H7 (cell line): ENCODE data around the gene TMEM175. TPM values are rescaled to one million over a fixed set of nuclear protein-coding genes. Genes with fewer than 3 reads are reported as not detected.
"Not testable (repeated sequence)": the region's sequence is repeated elsewhere in the genome, so short reads cannot be mapped to it uniquely, and the experiment has no call there.

Experiments used
- DNase-seq: peaks from one replicate; pipeline ENCODE4 v3.0.0; 2012
- H3K27me3 ChIP-seq: 2 replicates; pipeline ENCODE4 v1.6.0; 2011; ENCODE audit warnings: mild to moderate bottlenecking, low read length; ENCODE audit not compliant: control insufficient read depth, insufficient read depth
- H3K36me3 ChIP-seq: replicated peaks from 2 replicates; pipeline ENCODE4 v1.5.1; 2011; ENCODE audit warnings: low read length; ENCODE audit not compliant: control insufficient read depth, insufficient read depth
- H3K4me3 ChIP-seq: 2 replicates; pipeline ENCODE4 v1.5.1; 2011; ENCODE audit warnings: low read depth, mild to moderate bottlenecking, control low read depth, low read length, moderate library complexity; ENCODE audit not compliant: insufficient read depth
- total RNA-seq: library from RNA; depleted of rRNA; stranded (reverse); fragments of >200 nt; shearing (Covaris generic); gene quantifications from 2 replicates; pipeline ENCODE4 v1.2.3, GENCODE V29; 2014

The TMEM175 gene
- total RNA-seq, 1 experiment from 2014 or later, result 8.4 TPM

GRCh38 chr4:993111-994029 is 61.1 kb downstream of the TMEM175 start, which contains the start of gene SLC26A1:
SLC26A1 (minus strand) TSS chr4:993404; CDS start chr4:991703, 1,701 bp downstream.
- Histone ChIP-seq H3K4me3 (no peak within 1 kb of the TSS), H3K36me3 (no peaks in the 10 kb centered on the region), H3K27me3 (peaks cover 19% of the 10 kb centered on the region)
- no peak for DNase-seq

- H3K4me3 ChIP-seq, result no peak overlapping the region
- peaks cover 25% of the 10 kb centered on the region for H3K27me3 ChIP-seq
- DNase-seq, result no peak
- no peaks in the 10 kb centered on the region for H3K36me3 ChIP-seq
Observed at GRCh38 chr4:995311-996026, 63.2 kb downstream of the TMEM175 start.

GRCh38 chr4:996030-996996 is 64.1 kb downstream of the TMEM175 start:
- H3K36me3 ChIP-seq, result no peaks in the 10 kb centered on the region
- DNase-seq, result no peak
- H3K27me3 ChIP-seq, result peaks cover 27% of the 10 kb centered on the region
- no peak overlapping the region for H3K4me3 ChIP-seq

DNA sequence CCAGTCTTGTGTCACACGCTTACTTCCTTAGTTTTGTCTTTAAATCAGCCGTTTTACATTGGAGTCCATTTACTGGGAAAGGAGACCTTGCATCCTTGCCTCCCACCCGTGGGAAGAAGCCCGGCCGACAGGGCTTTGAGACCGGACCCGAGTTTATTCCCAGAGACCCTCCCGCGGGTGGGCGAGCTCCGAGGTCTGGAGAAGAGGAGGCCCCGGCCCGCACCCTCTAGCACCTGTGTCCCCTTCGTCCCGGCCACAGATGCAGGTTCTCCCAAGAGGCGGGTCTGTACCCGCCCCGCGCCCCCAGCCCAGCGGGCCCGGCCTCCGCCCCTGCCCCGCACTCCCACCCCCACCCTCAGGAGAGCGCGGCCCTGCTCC is 64.7 kb downstream of the TMEM175 start:
- peak overlapping the region; percentile 1; the same call in 1 of the 2 replicates for H3K4me3 ChIP-seq
- peaks cover 33% of the 10 kb centered on the region for H3K27me3 ChIP-seq
- no peak for DNase-seq
- H3K36me3 ChIP-seq, result no peaks in the 10 kb centered on the region

GRCh38 chr4:997375-998071 is 65.3 kb downstream of the TMEM175 start:
- DNase-seq, result peak; percentile 92
- peaks cover 38% of the 10 kb centered on the region for H3K27me3 ChIP-seq
- no peaks in the 10 kb centered on the region for H3K36me3 ChIP-seq
- H3K4me3 ChIP-seq, result peak overlapping the region; percentile 30

DNA sequence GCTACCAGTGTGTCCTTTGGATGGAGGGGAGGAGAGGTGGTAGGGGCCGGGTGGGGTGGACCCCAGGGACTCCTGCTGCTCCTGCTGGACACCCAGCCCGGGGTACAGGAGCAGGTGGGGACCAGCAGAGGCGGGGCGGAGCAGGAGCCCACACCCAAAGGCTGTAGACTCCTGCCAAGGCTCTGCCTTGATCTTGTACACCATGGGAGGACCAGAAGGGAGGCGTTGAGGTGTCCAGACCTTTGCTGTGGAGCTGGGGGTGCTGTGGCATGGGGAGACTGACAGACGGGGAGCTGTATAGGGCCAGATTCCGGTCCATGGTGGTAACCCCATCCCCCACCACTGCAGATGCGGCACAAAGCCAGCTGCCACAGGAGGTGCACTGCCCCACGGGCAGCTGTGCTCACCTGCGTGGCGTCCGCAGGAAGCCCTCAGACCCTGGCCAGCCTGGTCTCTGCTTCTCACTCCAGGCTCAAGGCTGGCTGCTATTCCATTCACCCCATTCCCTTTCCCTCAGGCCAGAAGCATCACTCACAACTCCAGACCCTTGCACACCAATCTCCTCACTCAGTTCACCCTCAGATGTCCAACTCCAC is 65.9 kb downstream of the TMEM175 start:
- H3K4me3 ChIP-seq, result no peak overlapping the region
- H3K27me3 ChIP-seq, result peaks cover 43% of the 10 kb centered on the region
- DNase-seq, result no peak
- no peaks in the 10 kb centered on the region for H3K36me3 ChIP-seq

DNA sequence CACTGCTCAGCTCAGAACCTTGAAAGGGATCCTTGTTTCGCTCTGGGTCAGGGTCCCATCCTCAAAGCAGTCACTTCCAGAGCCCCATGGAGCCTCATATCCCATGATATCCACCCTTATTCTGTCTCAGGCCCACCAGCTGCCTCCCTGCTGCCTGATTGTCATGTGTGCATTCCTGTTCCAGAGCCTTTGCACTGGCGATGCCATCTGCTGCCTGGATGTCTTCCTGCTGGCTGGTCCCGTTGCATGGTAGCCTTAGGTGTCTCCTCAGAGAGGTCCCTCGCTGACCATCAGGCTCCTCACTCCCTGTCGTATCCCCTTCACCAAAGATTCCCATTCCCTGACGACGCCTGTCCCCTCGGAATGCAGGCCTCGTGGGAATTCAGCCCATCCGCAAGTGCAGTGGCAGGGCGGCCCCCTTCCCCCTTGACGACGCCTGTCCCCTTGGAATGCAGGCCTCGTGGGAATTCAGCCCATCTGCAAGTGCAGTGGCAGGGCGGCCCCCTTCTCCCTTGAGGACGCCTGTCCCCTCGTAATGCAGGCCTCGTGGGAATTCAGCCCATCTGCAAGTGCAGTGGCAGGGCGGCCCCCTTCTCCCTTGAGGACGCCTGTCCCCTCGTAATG is 67.1 kb downstream of the TMEM175 start:
- H3K36me3 ChIP-seq, H3K4me3 ChIP-seq, DNase-seq: not testable (repeated sequence)
- H3K27me3 ChIP-seq, result peaks cover 52% of the 10 kb centered on the region

DNA sequence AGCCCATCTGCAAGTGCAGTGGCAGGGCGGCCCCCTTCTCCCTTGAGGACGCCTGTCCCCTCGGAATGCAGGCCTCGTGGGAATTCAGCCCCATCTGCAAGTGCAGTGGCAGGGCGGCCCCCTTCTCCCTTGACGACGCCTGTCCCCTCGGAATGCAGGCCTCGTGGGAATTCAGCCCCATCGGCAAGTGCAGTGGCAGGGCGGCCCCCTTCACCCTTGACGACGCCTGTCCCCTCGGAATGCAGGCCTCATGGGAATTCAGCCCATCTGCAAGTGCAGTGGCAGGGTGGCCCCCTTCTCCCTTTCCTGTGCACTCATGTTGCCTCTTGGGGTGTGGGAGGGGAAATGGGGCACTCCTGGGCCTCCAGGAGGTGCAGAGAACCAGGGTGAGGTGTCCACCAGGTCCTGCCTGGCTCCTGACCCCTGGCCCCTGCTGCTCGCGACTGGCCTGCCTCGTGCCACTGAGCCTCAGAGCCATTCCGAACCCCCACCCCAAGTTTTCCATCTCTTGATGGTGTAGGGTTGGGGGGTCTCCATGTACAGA is 67.7 kb downstream of the TMEM175 start:
- no peak overlapping the region for H3K4me3 ChIP-seq
- peaks cover 52% of the 10 kb centered on the region for H3K27me3 ChIP-seq
- no peak for DNase-seq
- H3K36me3 ChIP-seq, result no peaks in the 10 kb centered on the region

- no peak for DNase-seq
Observed at GRCh38 chr4:1000686-1001260, 68.5 kb downstream of the TMEM175 start.

GRCh38 chr4:1001561-1002130 is 69.4 kb downstream of the TMEM175 start:
- Histone ChIP-seq H3K27me3 (peaks cover 48% of the 10 kb centered on the region), H3K36me3 (no peaks in the 10 kb centered on the region), H3K4me3 (peak overlapping the region; percentile 32; the same call in 1 of the 2 replicates)
- peak; percentile 80 for DNase-seq

More at GRCh38 chr4:1000686-1001260, 68.5 kb downstream of the TMEM175 start:
- Histone ChIP-seq H3K4me3 (no peak overlapping the region), H3K27me3 (peaks cover 53% of the 10 kb centered on the region), H3K36me3 (no peaks in the 10 kb centered on the region)

- Histone ChIP-seq H3K4me3 (peak overlapping the region; percentile 32; the same call in 1 of the 2 replicates), H3K36me3 (no peaks in the 10 kb centered on the region), H3K27me3 (peaks cover 46% of the 10 kb centered on the region)
- peak; percentile 87 for DNase-seq
Observed at GRCh38 chr4:1002131-1002630, 69.9 kb downstream of the TMEM175 start.

GRCh38 chr4:1002631-1003251 is 70.5 kb downstream of the TMEM175 start:
- Histone ChIP-seq H3K36me3 (no peaks in the 10 kb centered on the region), H3K27me3 (peaks cover 41% of the 10 kb centered on the region), H3K4me3 (peak overlapping the region; percentile 32; the same call in 1 of the 2 replicates)
- DNase-seq, result peak; percentile 88
